Esophagus squamous epithelium (tissue), 4 donors: ENCODE data around the gene TFAP2B.

Source experiments
- CTCF ChIP-seq, 6 experiments: fragments of 450-650 bp in 4 of 6; fragments of 200-600 bp in 2 of 6; sonication (generic) in 2 of 6; IDR thresholded peaks; one replicate each; pipeline ENCODE4 v1.5.1; 2016 to 2019; ENCODE audit warnings: antibody characterized with exemption in 6 of 6, mild to moderate bottlenecking in 4 of 6, moderate library complexity in 4 of 6
- POLR2A ChIP-seq, 4 donors: fragments of 450-650 bp; IDR thresholded peaks; one replicate each; pipeline ENCODE4 v1.6.1; 2017; ENCODE audit warnings: antibody characterized with exemption in 4 of 4, mild to moderate bottlenecking in 4 of 4, moderate library complexity in 3 of 4

- TF ChIP-seq POLR2A (IDR thresholded peaks at IDR 0.05), result no peak
- peak; percentile 45 to 93 (median 85) for TF ChIP-seq CTCF (IDR thresholded peaks at IDR 0.05)
These were observed 2.5 kb upstream of the TFAP2B start for GRCh38 chr6:50816115-50816675.
